IMR-90 (cell line): ENCODE data around the gene PRKCA. TPM values are rescaled to one million over a fixed set of nuclear protein-coding genes. Genes with fewer than 3 reads are reported as not detected.

ENCODE experiments used
- ATAC-seq: fragments of 200-7000 bp; cut with Tn5 transposase; 2 replicates; pipeline ENCODE4 v1.9.1; 2020; ENCODE audit warnings: low read depth, mild to moderate bottlenecking, moderate library complexity
- BruUV-seq: library from RNA; stranded (reverse); fragments of 400-500 nt; replicated peaks from 2 replicates; lab custom pipeline; 2021; lab: Mats Ljungman, UMichigan
- CTCF ChIA-PET: fragments of 300-600 bp; formaldehyde crosslinking; extraction: SDS; loops from one replicate; lab custom pipeline; 2021; ENCODE audit warnings: antibody characterized with exemption; lab: Yijun Ruan, JAX
- POLR2A ChIA-PET: fragments of 300-600 bp; sonication (Branson Sonifier 250); formaldehyde crosslinking; loops from one replicate; lab custom pipeline; 2022; ENCODE audit warnings: antibody characterized with exemption; ENCODE audit not compliant: unreplicated experiment; lab: Charles Lee
- DNase-seq: peaks from one replicate; pipeline ENCODE4 v3.0.0; 2013
- H2AFZ ChIP-seq: replicated peaks from 2 replicates; pipeline ENCODE3; 2013; ENCODE audit warnings: low read length, mild to moderate bottlenecking; ENCODE audit not compliant: poor library complexity
- H2AK5ac ChIP-seq: 2 replicates; pipeline ENCODE4 v1.6.1; 2013; ENCODE audit warnings: low read depth, low read length, inconsistent platforms
- H2AK9ac ChIP-seq: replicated peaks from 2 replicates; pipeline ENCODE3; 2013; ENCODE audit warnings: mild to moderate bottlenecking, low read depth, low read length, moderate library complexity; ENCODE audit not compliant: poor library complexity
- H2BK120ac ChIP-seq: 2 replicates; pipeline ENCODE4 v1.6.1; 2013; ENCODE audit warnings: low read depth, low read length, inconsistent platforms
- H2BK15ac ChIP-seq: 3 replicates; pipeline ENCODE4 v1.6.1; 2013; ENCODE audit warnings: low read depth, low read length, inconsistent platforms
- H2BK20ac ChIP-seq: 2 replicates; pipeline ENCODE4 v1.6.1; 2013; ENCODE audit warnings: low read depth, mild to moderate bottlenecking, inconsistent platforms, low read length, moderate library complexity
- H2BK5ac ChIP-seq: 2 replicates; pipeline ENCODE4 v1.6.1; 2013; ENCODE audit warnings: mild to moderate bottlenecking, low read depth, low read length, inconsistent platforms; ENCODE audit not compliant: poor library complexity, severe bottlenecking
- H3K14ac ChIP-seq: replicated peaks from 2 replicates; pipeline ENCODE4 v1.6.1; 2013; ENCODE audit warnings: low read depth, low read length, inconsistent platforms
- H3K18ac ChIP-seq: 2 replicates; pipeline ENCODE4 v1.6.1; 2013; ENCODE audit warnings: low read depth, low read length, control low read depth
- H3K23ac ChIP-seq: 2 replicates; pipeline ENCODE4 v1.6.1; 2013; ENCODE audit warnings: low read depth, low read length, inconsistent platforms
- H3K27ac ChIP-seq: 2 replicates; pipeline ENCODE4 v1.5.1; 2013; ENCODE audit warnings: mild to moderate bottlenecking, control low read depth, low read length; ENCODE audit not compliant: insufficient read depth
- H3K27me3 ChIP-seq: 2 replicates; pipeline ENCODE4 v1.6.1; 2013; ENCODE audit warnings: low read length; ENCODE audit not compliant: control insufficient read depth, insufficient read depth
- H3K36me3 ChIP-seq: 2 replicates; pipeline ENCODE4 v1.6.1; 2013; ENCODE audit warnings: low read length, mixed read lengths; ENCODE audit not compliant: control insufficient read depth, insufficient read depth
- H3K4ac ChIP-seq: 2 replicates; pipeline ENCODE4 v1.6.1; 2013; ENCODE audit warnings: low read depth, low read length, inconsistent platforms
- H3K4me1 ChIP-seq: 2 replicates; pipeline ENCODE4 v1.6.1; 2013; ENCODE audit warnings: low read length, mixed read lengths; ENCODE audit not compliant: control insufficient read depth, insufficient read depth
- H3K4me2 ChIP-seq: 2 replicates; pipeline ENCODE4 v1.6.1; 2013; ENCODE audit warnings: low read depth, mild to moderate bottlenecking, control low read depth, low read length, moderate library complexity
- H3K4me3 ChIP-seq: 2 replicates; pipeline ENCODE4 v1.5.1; 2013; ENCODE audit warnings: low read depth, mild to moderate bottlenecking, control low read depth, low read length, moderate library complexity; ENCODE audit not compliant: insufficient read depth
- H3K56ac ChIP-seq: 2 replicates; pipeline ENCODE4 v1.6.1; 2013; ENCODE audit warnings: low read length, inconsistent platforms; ENCODE audit not compliant: insufficient read depth; ENCODE audit errors: extremely low read depth
- H3K79me1 ChIP-seq, 2 experiments: 2 replicates each; pipeline ENCODE4 v1.6.1; 2013; ENCODE audit warnings: low read length in 2 of 2, inconsistent platforms in 1 of 2, low read depth in 1 of 2
- H3K9ac ChIP-seq: 2 replicates; pipeline ENCODE4 v1.6.1; 2013; ENCODE audit warnings: low read depth, low read length, control low read depth
- H3K9me1 ChIP-seq: 2 replicates; pipeline ENCODE4 v1.6.1; 2013; ENCODE audit warnings: low read length, inconsistent platforms; ENCODE audit not compliant: insufficient read depth
- H3K9me3 ChIP-seq: 2 replicates; pipeline ENCODE4 v1.6.1; 2013; ENCODE audit warnings: low read length; ENCODE audit not compliant: control insufficient read depth, insufficient read depth
- H4K20me1 ChIP-seq: 2 replicates; pipeline ENCODE4 v1.6.1; 2013; ENCODE audit warnings: low read length, inconsistent platforms; ENCODE audit not compliant: insufficient read depth
- H4K5ac ChIP-seq: 2 replicates; pipeline ENCODE4 v1.6.1; 2013; ENCODE audit warnings: mild to moderate bottlenecking, low read depth, low read length, control low read depth
- H4K8ac ChIP-seq, 2 experiments: 2 replicates each; pipeline ENCODE4 v1.6.1; 2013; ENCODE audit warnings: low read depth in 2 of 2, low read length in 2 of 2, control low read depth in 1 of 2, inconsistent platforms in 1 of 2
- H4K91ac ChIP-seq: 2 replicates; pipeline ENCODE4 v1.6.1; 2013; ENCODE audit warnings: low read depth, low read length, inconsistent platforms; ENCODE audit not compliant: insufficient read depth
- CHD1 ChIP-seq: IDR thresholded peaks from 2 replicates; pipeline ENCODE4 v1.6.1; 2012; ENCODE audit warnings: low read depth, low read length, improper control_type of control experiment
- FOS ChIP-seq: fragments of 150-350 bp; IDR thresholded peaks from 2 replicates; pipeline ENCODE4 v1.6.1; 2016; ENCODE audit warnings: low read depth, low read length
- MAFK ChIP-seq: IDR thresholded peaks from 2 replicates; pipeline ENCODE4 v1.6.1; 2012; ENCODE audit warnings: low read depth, low read length, improper control_type of control experiment
- MXI1 ChIP-seq: IDR thresholded peaks from 2 replicates; pipeline ENCODE4 v1.6.1; 2012; ENCODE audit warnings: low read depth, mild to moderate bottlenecking, low read length, moderate library complexity, borderline replicate concordance
- NFE2L2 ChIP-seq: fragments of 150-350 bp; IDR thresholded peaks from 2 replicates; pipeline ENCODE4 v1.6.1; 2016; ENCODE audit warnings: low read depth, mild to moderate bottlenecking, low read length
- POLR2A ChIP-seq: IDR thresholded peaks from 2 replicates; pipeline ENCODE4 v1.6.1; 2012; ENCODE audit warnings: mild to moderate bottlenecking, low read depth, low read length
- RFX5 ChIP-seq: IDR thresholded peaks from 2 replicates; pipeline ENCODE4 v1.8.0; 2012; ENCODE audit warnings: low read depth, mild to moderate bottlenecking, low read length, moderate library complexity
- SMC3 ChIP-seq: fragments of 150-350 bp; IDR thresholded peaks from 2 replicates; pipeline ENCODE4 v1.6.1; 2016; ENCODE audit warnings: low read depth, mild to moderate bottlenecking, antibody characterized with exemption, low read length, moderate library complexity
- WGBS, 2 experiments: methylation state at CpG; one replicate each; pipeline versions ENCODE4 v1.1.5 to v1.1.7; 2013; ENCODE audit warnings: missing lambda C conversion rate in 2 of 2; ENCODE audit not compliant: insufficient read length in 1 of 2; ENCODE audit errors: extremely low coverage in 2 of 2; 5-methylcytosine and 5-hydroxymethylcytosine counted together
- dilution Hi-C: fragments of 300-500 bp; cut with HindIII; formaldehyde crosslinking; loops from one replicate; pipeline ENCODE4 v1.14.3; 2018; ENCODE audit warnings: low sequenced_read_pairs; ENCODE audit not compliant: unreplicated experiment
- in situ Hi-C: fragments of 300-500 bp; cut with MboI; formaldehyde crosslinking; loops from 3 replicates; pipeline ENCODE4 v1.14.3; 2019; ENCODE audit warnings: low sequenced_read_pairs, inconsistent platforms, mixed read lengths
- intact Hi-C: fragments of 100-400 bp; cut with micrococcal nuclease; formaldehyde crosslinking; loops from 2 replicates; pipeline ENCODE4 v1.10.0; 2022
- polyA plus RNA-seq, 3 experiments: library from polyadenylated mRNA; depleted of rRNA; stranded (reverse); fragments of >200 nt; gene quantifications; 2 replicates each; pipeline ENCODE4 v1.2.3, GENCODE V29; 2012; ENCODE audit warnings: low replicate concordance in 1 of 3
- total RNA-seq: library from RNA; depleted of rRNA; stranded (reverse); fragments of >200 nt; gene quantifications from 2 replicates; pipeline ENCODE4 v1.2.3, GENCODE V29; 2012
- TF ChIP-seq, protein P1 (sequence below): fragments of 150-350 bp; IDR thresholded peaks from 2 replicates; pipeline ENCODE4 v1.6.1; 2016; ENCODE audit warnings: low read depth, mild to moderate bottlenecking, low read length, moderate library complexity, borderline replicate concordance

PRKCA gene
- total and polyA plus RNA-seq, 2 of the 4 experiments (the other 2 are of a cell fraction), result 31.0 to 46.0 TPM

GRCh38 chr17:66405836-66406677, 103.6 kb downstream of the PRKCA start (continued):
- TF ChIP-seq POLR2A, result no peak

DNA sequence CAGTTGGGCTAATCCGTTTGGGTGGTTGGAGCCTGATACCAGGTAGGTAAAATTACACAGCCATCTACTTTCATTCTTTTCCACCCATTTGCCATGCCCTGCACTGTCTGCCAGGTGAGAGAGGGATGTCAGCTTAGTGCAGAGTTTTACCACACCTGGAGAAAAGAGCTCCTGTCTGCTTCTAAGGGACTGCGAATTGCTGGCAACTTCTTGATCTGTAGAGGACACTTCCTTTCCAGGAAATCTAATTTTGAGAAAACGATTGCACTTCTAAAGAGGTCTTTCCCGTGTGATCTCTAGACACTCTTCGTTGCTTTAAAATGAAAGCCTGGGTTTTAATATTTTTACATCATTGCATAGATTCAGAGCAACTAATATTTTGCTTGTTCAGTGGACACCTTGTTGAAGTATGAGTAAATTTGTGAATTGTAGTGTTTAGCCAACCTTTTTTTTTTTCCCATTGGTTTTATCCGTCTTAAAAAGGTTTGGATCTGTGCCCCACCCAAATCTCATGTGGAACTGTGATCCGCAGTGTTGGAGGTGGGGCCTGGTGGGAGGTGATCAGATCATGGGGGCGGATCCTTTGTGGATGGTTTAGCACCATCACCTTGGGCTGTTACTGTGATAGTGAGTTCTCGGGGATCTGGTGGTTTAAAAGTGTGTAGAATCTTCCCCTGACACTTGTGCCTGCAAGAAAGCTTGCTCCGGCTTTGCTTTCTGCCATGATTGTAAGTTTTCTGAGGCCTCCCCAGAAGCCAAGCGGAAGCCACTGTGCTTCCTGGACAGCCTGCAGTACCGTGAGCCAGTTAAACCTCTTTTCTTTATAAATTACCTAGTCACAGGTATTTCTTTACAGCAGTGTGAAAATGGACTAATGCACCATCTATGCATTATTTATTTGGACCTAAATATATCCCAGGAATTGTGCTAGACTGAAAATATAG, 104.6 kb downstream of the PRKCA start:
- H3K56ac ChIP-seq, result no peak overlapping the region
- peaks cover 31 to 73% of the 10 kb centered on the region in 2 experiments for H3K79me1 ChIP-seq
- no peaks in the 10 kb centered on the region for H3K36me3 ChIP-seq
- H2BK20ac ChIP-seq, result no peak overlapping the region
- WGBS, 2 experiments, result no CpG with 5 or more reads among the region's 12 CpGs
- H3K4me2 ChIP-seq, result no peak overlapping the region
- H3K27me3 ChIP-seq, result no peaks in the 10 kb centered on the region
- no peak overlapping the region for H4K8ac ChIP-seq
- TF ChIP-seq NFE2L2 (no peak), SMC3 (no peak), CHD1 (no peak), MAFK (no peak), FOS (no peak), MXI1 (no peak), RFX5 (no peak)
- TF ChIP-seq, protein P1, sequence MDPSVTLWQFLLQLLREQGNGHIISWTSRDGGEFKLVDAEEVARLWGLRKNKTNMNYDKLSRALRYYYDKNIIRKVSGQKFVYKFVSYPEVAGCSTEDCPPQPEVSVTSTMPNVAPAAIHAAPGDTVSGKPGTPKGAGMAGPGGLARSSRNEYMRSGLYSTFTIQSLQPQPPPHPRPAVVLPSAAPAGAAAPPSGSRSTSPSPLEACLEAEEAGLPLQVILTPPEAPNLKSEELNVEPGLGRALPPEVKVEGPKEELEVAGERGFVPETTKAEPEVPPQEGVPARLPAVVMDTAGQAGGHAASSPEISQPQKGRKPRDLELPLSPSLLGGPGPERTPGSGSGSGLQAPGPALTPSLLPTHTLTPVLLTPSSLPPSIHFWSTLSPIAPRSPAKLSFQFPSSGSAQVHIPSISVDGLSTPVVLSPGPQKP, result no peak
- CTCF ChIA-PET, result no interaction called here
- H3K4me1 ChIP-seq, result peaks cover 8% of the 10 kb centered on the region
- no peak overlapping the region for H2AK5ac ChIP-seq
- no peak overlapping the region for H2BK15ac ChIP-seq
- H3K14ac ChIP-seq, result no peak overlapping the region
- intact Hi-C loops (no loop called here), dilution Hi-C loops (no loop called here), in situ Hi-C loops (no loop called here)
- peaks cover 8% of the 10 kb centered on the region for H3K9me1 ChIP-seq
- H4K5ac ChIP-seq, result no peak overlapping the region
- H2BK120ac ChIP-seq, result no peak overlapping the region
- no peak overlapping the region for H2AFZ ChIP-seq
- H4K91ac ChIP-seq, result no peak overlapping the region
- POLR2A ChIA-PET, result no interaction called here
- H2BK5ac ChIP-seq, result no peak overlapping the region
- no peak overlapping the region for H2AK9ac ChIP-seq
- H3K27ac ChIP-seq, result no peak overlapping the region
- no peak overlapping the region for H3K4ac ChIP-seq
- H4K20me1 ChIP-seq, result peaks cover 44% of the 10 kb centered on the region
- no TSS peak for BruUV-seq
- H3K9me3 ChIP-seq, result no peaks in the 10 kb centered on the region
- no peak overlapping the region for H3K9ac ChIP-seq
- H3K4me3 ChIP-seq, result no peak overlapping the region
- no peak overlapping the region for H3K18ac ChIP-seq
- no peak for ATAC-seq
- no peak overlapping the region for H3K23ac ChIP-seq
- DNase-seq, result no peak
